Hepatocyte (in vitro differentiated cells): ENCODE data around the gene PTPN20. TPM values are rescaled to one million over a fixed set of nuclear protein-coding genes. Genes with fewer than 3 reads are reported as not detected.

Source experiments
- DNase-seq: peaks from one replicate; pipeline ENCODE4 v3.0.0-alpha.2; 2016; ENCODE audit warnings: low spot score
- H2AFZ ChIP-seq: fragments of 200-600 bp; sonication (generic); 2 replicates; pipeline ENCODE4 v1.6.0; 2016; ENCODE audit warnings: antibody characterized with exemption, mild to moderate bottlenecking
- H3K27ac ChIP-seq: fragments of 200-600 bp; sonication (generic); 2 replicates; pipeline ENCODE4 v1.5.1; 2016; ENCODE audit warnings: mild to moderate bottlenecking
- H3K27me3 ChIP-seq: fragments of 200-600 bp; sonication (generic); 2 replicates; pipeline ENCODE4 v1.6.1; 2016
- H3K36me3 ChIP-seq: fragments of 200-600 bp; sonication (generic); replicated peaks from 2 replicates; pipeline ENCODE4 v1.5.1; 2016; ENCODE audit warnings: low read depth; ENCODE audit not compliant: insufficient read depth
- H3K4me1 ChIP-seq: fragments of 200-600 bp; sonication (generic); 2 replicates; pipeline ENCODE4 v1.5.1; 2016; ENCODE audit warnings: mild to moderate bottlenecking, moderate library complexity; ENCODE audit not compliant: insufficient read depth
- H3K4me2 ChIP-seq: fragments of 200-600 bp; sonication (generic); 2 replicates; pipeline ENCODE4 v1.6.0; 2016
- H3K4me3 ChIP-seq: fragments of 200-600 bp; sonication (generic); 2 replicates; pipeline ENCODE4 v1.5.1; 2016; ENCODE audit warnings: mild to moderate bottlenecking
- H3K79me2 ChIP-seq: fragments of 200-600 bp; sonication (generic); 2 replicates; pipeline ENCODE4 v1.6.0; 2017; ENCODE audit warnings: mild to moderate bottlenecking
- H3K9me2 ChIP-seq: fragments of 200-600 bp; sonication (generic); replicated peaks from 2 replicates; pipeline ENCODE4 v1.6.0; 2017; ENCODE audit warnings: mild to moderate bottlenecking; ENCODE audit not compliant: insufficient read depth
- H3K9me3 ChIP-seq: fragments of 200-600 bp; sonication (generic); 2 replicates; pipeline ENCODE4 v1.5.1; 2016; ENCODE audit warnings: low read depth, mild to moderate bottlenecking
- H4K20me1 ChIP-seq: fragments of 200-600 bp; sonication (generic); 2 replicates; pipeline ENCODE4 v1.6.0; 2016; ENCODE audit warnings: mild to moderate bottlenecking; ENCODE audit not compliant: insufficient read depth, poor library complexity, severe bottlenecking
- EZH2 ChIP-seq: fragments of 200-600 bp; sonication (generic); IDR thresholded peaks from 2 replicates; pipeline ENCODE4 v1.6.1; 2016; ENCODE audit warnings: antibody characterized with exemption, mild to moderate bottlenecking, borderline replicate concordance
- EZH2phosphoT487 ChIP-seq: fragments of 200-600 bp; sonication (generic); IDR thresholded peaks from one replicate; pipeline ENCODE4 v1.6.1; 2018; ENCODE audit warnings: antibody characterized with exemption, mild to moderate bottlenecking, low read depth, moderate library complexity; ENCODE audit not compliant: unreplicated experiment, severe bottlenecking
- WGBS: methylation state at CpG from one replicate; pipeline ENCODE4 v1.1.6; 2016; ENCODE audit warnings: low lambda C conversion rate; ENCODE audit errors: missing lambda C conversion rate; 5-methylcytosine and 5-hydroxymethylcytosine counted together
- polyA plus RNA-seq: library from polyadenylated mRNA; unstranded; fragments of >200 nt; fragmentation: Nextera tagmentation; extraction: Ambion mirVana; gene quantifications from 2 replicates; pipeline ENCODE4 v1.2.1, GENCODE V29; 2016
- total RNA-seq: library from RNA; depleted of rRNA; stranded (reverse); fragments of >200 nt; gene quantifications from 2 replicates; pipeline ENCODE4 v1.2.3, GENCODE V29; 2014
- TF ChIP-seq, protein P1 (sequence below): fragments of 200-600 bp; sonication (generic); IDR thresholded peaks from 2 replicates; pipeline ENCODE4 v1.5.1; 2016; ENCODE audit warnings: antibody characterized with exemption, mild to moderate bottlenecking; ENCODE audit not compliant: poor library complexity

Gene PTPN20
- total and polyA plus RNA-seq, 2 experiments from 2014 or later: 0.60 TPM; not detected in 1

DNA sequence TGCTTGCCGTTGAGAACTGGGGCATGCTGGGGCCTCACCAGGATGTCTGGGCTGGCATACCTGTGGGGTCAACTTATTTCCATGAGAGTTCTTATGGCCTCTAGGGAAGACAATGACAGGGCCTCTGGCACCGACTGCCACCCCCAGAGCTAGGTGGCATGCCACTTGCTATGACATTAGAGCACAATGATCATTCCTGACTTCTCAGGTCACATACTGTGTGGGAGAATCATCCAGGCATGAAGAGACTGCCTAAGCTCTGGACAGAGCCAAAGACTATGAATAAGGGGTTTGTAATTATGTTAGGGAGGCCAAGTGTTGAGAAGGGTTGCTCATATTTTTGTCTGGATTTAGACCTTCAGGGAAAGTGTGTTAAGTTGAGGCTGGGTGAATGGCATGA lies 97.5 kb downstream of the PTPN20 start:
- Histone ChIP-seq H4K20me1 (no peaks in the 10 kb centered on the region), H3K4me3 (no peak overlapping the region), H3K4me1 (peaks cover under 1% of the 10 kb centered on the region), H3K9me2 (no peaks in the 10 kb centered on the region), H2AFZ (no peak overlapping the region), H3K4me2 (no peak overlapping the region), H3K79me2 (no peaks in the 10 kb centered on the region), H3K27me3 (peaks cover 3% of the 10 kb centered on the region), H3K9me3 (no peaks in the 10 kb centered on the region), H3K27ac (no peak overlapping the region), H3K36me3 (no peaks in the 10 kb centered on the region)
- TF ChIP-seq EZH2 (no peak), EZH2phosphoT487 (no peak)
- TF ChIP-seq, protein P1, sequence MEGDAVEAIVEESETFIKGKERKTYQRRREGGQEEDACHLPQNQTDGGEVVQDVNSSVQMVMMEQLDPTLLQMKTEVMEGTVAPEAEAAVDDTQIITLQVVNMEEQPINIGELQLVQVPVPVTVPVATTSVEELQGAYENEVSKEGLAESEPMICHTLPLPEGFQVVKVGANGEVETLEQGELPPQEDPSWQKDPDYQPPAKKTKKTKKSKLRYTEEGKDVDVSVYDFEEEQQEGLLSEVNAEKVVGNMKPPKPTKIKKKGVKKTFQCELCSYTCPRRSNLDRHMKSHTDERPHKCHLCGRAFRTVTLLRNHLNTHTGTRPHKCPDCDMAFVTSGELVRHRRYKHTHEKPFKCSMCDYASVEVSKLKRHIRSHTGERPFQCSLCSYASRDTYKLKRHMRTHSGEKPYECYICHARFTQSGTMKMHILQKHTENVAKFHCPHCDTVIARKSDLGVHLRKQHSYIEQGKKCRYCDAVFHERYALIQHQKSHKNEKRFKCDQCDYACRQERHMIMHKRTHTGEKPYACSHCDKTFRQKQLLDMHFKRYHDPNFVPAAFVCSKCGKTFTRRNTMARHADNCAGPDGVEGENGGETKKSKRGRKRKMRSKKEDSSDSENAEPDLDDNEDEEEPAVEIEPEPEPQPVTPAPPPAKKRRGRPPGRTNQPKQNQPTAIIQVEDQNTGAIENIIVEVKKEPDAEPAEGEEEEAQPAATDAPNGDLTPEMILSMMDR: no peak
- WGBS: 74% methylated on average over 2 of the region's 2 CpGs
- DNase-seq: no peak

GRCh38 chr10:47009215-47009838 lies 98.1 kb downstream of the PTPN20 start:
- 74% methylated on average over 7 of the region's 7 CpGs for WGBS
- H4K20me1 ChIP-seq: no peaks in the 10 kb centered on the region
- no peaks in the 10 kb centered on the region for H3K9me2 ChIP-seq
- H3K27ac ChIP-seq: no peak overlapping the region
- no peaks in the 10 kb centered on the region for H3K79me2 ChIP-seq
- peaks cover 3% of the 10 kb centered on the region for H3K27me3 ChIP-seq
- no peaks in the 10 kb centered on the region for H3K9me3 ChIP-seq
- no peak overlapping the region for H3K4me2 ChIP-seq
- no peak overlapping the region for H3K4me3 ChIP-seq
- peaks cover 6% of the 10 kb centered on the region for H3K4me1 ChIP-seq
- no peak for DNase-seq
- H2AFZ ChIP-seq: no peak overlapping the region
- H3K36me3 ChIP-seq: no peaks in the 10 kb centered on the region
- TF ChIP-seq EZH2phosphoT487 (no peak), EZH2 (no peak)
- TF ChIP-seq, protein P1: no peak

- WGBS: 88% methylated on average over 3 of the region's 3 CpGs
Measured at GRCh38 chr10:47010036-47010435, 98.8 kb downstream of the PTPN20 start.

More at GRCh38 chr10:47010036-47010435, 98.8 kb downstream of the PTPN20 start:
- Histone ChIP-seq H3K4me2 (no peak overlapping the region), H3K27ac (no peak overlapping the region), H2AFZ (no peak overlapping the region), H3K4me1 (peaks cover 8% of the 10 kb centered on the region), H4K20me1 (no peaks in the 10 kb centered on the region), H3K27me3 (peaks cover 3% of the 10 kb centered on the region), H3K79me2 (no peaks in the 10 kb centered on the region), H3K9me3 (no peaks in the 10 kb centered on the region), H3K36me3 (no peaks in the 10 kb centered on the region), H3K9me2 (no peaks in the 10 kb centered on the region), H3K4me3 (no peak overlapping the region)
- TF ChIP-seq, protein P1: no peak
- TF ChIP-seq EZH2 (no peak), EZH2phosphoT487 (no peak)
- no peak for DNase-seq
